Fibroblast of skin of back (primary cell): Measurements from ENCODE around the gene PLEKHM2.

ENCODE experiments used
- DNase-seq: peaks from one replicate; pipeline ENCODE4 v3.0.0-alpha.2; 2013

Gene PLEKHM2

GRCh38 chr1:15740924-15741850, 57.1 kb downstream of the PLEKHM2 start:
- DNase-seq = peak; percentile 49

- DNase-seq = no peak
These were observed 58.2 kb downstream of the PLEKHM2 start, which contains the start of gene TMEM82 for GRCh38 chr1:15742339-15742801. Gene TMEM82 (plus strand): TSS chr1:15742499. CDS start chr1:15742560, 61 bp downstream.

GRCh38 chr1:15744122-15744679, 60.1 kb downstream of the PLEKHM2 start:
- no peak for DNase-seq

- no peak for DNase-seq
These were observed 63.3 kb downstream of the PLEKHM2 start for GRCh38 chr1:15747378-15747777.

GRCh38 chr1:15748264-15748663, 64.1 kb downstream of the PLEKHM2 start:
- no peak for DNase-seq

GRCh38 chr1:15748690-15749398, 64.7 kb downstream of the PLEKHM2 start:
- DNase-seq = no peak

GRCh38 chr1:15749399-15750291, 65.5 kb downstream of the PLEKHM2 start:
- DNase-seq = peak; percentile 62

GRCh38 chr1:15750924-15751323, 66.8 kb downstream of the PLEKHM2 start:
- no peak for DNase-seq

GRCh38 chr1:15751717-15752116, 67.6 kb downstream of the PLEKHM2 start:
- DNase-seq = no peak

- DNase-seq = no peak
These were observed 69.7 kb downstream of the PLEKHM2 start for GRCh38 chr1:15753776-15754175.

GRCh38 chr1:15755021-15755645, 71.0 kb downstream of the PLEKHM2 start:
- no peak for DNase-seq

- DNase-seq = no peak
These were observed 71.5 kb downstream of the PLEKHM2 start for GRCh38 chr1:15755646-15756040.

GRCh38 chr1:15756143-15757015, 72.3 kb downstream of the PLEKHM2 start:
- no peak for DNase-seq

- no peak for DNase-seq
These were observed 73.0 kb downstream of the PLEKHM2 start for GRCh38 chr1:15757016-15757543.

- peak; percentile 82 for DNase-seq
These were observed 73.6 kb downstream of the PLEKHM2 start for GRCh38 chr1:15757575-15758342.

GRCh38 chr1:15758343-15758931, 74.3 kb downstream of the PLEKHM2 start, which contains the start of gene FBLIM1:
Gene FBLIM1 (plus strand): TSS chr1:15758795. CDS start chr1:15764984, 6,189 bp downstream.
- peak; percentile 50 for DNase-seq

GRCh38 chr1:15758953-15759661, 75.0 kb downstream of the PLEKHM2 start:
- peak; percentile 27 for DNase-seq

- peak; percentile 86 for DNase-seq
These were observed 76.5 kb downstream of the PLEKHM2 start for GRCh38 chr1:15760520-15761211.
